Measurements from ENCODE around the gene SYT17.

SYT17 gene

GRCh38 chr16:19127674-19128131 is 40.3 kb upstream of the SYT17 start:
- TF ChIP-seq CTCF (conservative IDR thresholded peaks at IDR 0.05; ENCODE audit: low read depth, low read length): no peak
- DNase-seq (ENCODE audit: low read depth): no peak

GRCh38 chr16:19128454-19129200 is 39.4 kb upstream of the SYT17 start:
- TF ChIP-seq CTCF (conservative IDR thresholded peaks at IDR 0.05; ENCODE audit: low read depth, low read length): no peak
- DNase-seq (ENCODE audit: low read depth): no peak
- H3K4me3 ChIP-seq (ENCODE audit: low read depth, low read length): no peak overlapping the region

More at GRCh38 chr16:19127674-19128131, 40.3 kb upstream of the SYT17 start:
- no peak overlapping the region for H3K4me3 ChIP-seq (ENCODE audit: low read depth, low read length)

GRCh38 chr16:19130385-19130784 is 37.7 kb upstream of the SYT17 start:
- no peak overlapping the region for H3K4me3 ChIP-seq (ENCODE audit: low read depth, low read length)
- no peak for TF ChIP-seq CTCF (conservative IDR thresholded peaks at IDR 0.05; ENCODE audit: low read depth, low read length)
- DNase-seq (ENCODE audit: low read depth): no peak

GRCh38 chr16:19130852-19131824 is 36.9 kb upstream of the SYT17 start:
- peak; percentile 91 for DNase-seq (ENCODE audit: low read depth)
- TF ChIP-seq CTCF (conservative IDR thresholded peaks at IDR 0.05; ENCODE audit: low read depth, low read length): no peak
- peak overlapping the region; percentile 3 for H3K4me3 ChIP-seq (ENCODE audit: low read depth, low read length)

GRCh38 chr16:19131825-19132218 is 36.2 kb upstream of the SYT17 start:
- DNase-seq (ENCODE audit: low read depth): no peak
- no peak overlapping the region for H3K4me3 ChIP-seq (ENCODE audit: low read depth, low read length)
- TF ChIP-seq CTCF (conservative IDR thresholded peaks at IDR 0.05; ENCODE audit: low read depth, low read length): no peak

GRCh38 chr16:19132255-19132654 is 35.8 kb upstream of the SYT17 start:
- no peak for TF ChIP-seq CTCF (conservative IDR thresholded peaks at IDR 0.05; ENCODE audit: low read depth, low read length)
- DNase-seq (ENCODE audit: low read depth): no peak
- no peak overlapping the region for H3K4me3 ChIP-seq (ENCODE audit: low read depth, low read length)

Data from choroid plexus epithelial cell (primary cell).